HL-60 (cell line): ENCODE results near the gene FLNC.
A peak's percentile ranks its signal among the peaks of the same experiment; 100 is the strongest.

Experiments
- DNase-seq, 2 experiments: peaks; one replicate each; pipeline ENCODE4 v3.0.0-alpha.2; 2010 to 2020; ENCODE audit warnings: low read depth in 1 of 2, low spot score in 1 of 2
- H3K27ac ChIP-seq: fragments of 250-450 bp; sonication (Bioruptor Pico); replicated peaks from 2 replicates; pipeline ENCODE4 v1.5.1; 2020; ENCODE audit warnings: mild to moderate bottlenecking, moderate library complexity
- H3K27me3 ChIP-seq: fragments of 250-450 bp; sonication (Bioruptor Pico); 2 replicates; pipeline ENCODE4 v1.5.1; 2021; ENCODE audit warnings: mild to moderate bottlenecking, moderate library complexity; ENCODE audit not compliant: insufficient read depth, poor library complexity, severe bottlenecking
- H3K4me3 ChIP-seq: replicated peaks from 2 replicates; pipeline ENCODE4 v1.5.1; 2011; ENCODE audit warnings: mild to moderate bottlenecking, control low read depth, low read length; ENCODE audit not compliant: insufficient read depth
- GABPA ChIP-seq: IDR thresholded peaks from 2 replicates; pipeline ENCODE4 v1.6.1; 2012; ENCODE audit warnings: low read depth
- POLR2AphosphoS5 ChIP-seq: IDR thresholded peaks from 2 replicates; pipeline ENCODE4 v1.6.1; 2012; ENCODE audit warnings: low read depth
- SPI1 ChIP-seq: IDR thresholded peaks from 2 replicates; pipeline ENCODE4 v1.6.1; 2012; ENCODE audit warnings: low read depth, mild to moderate bottlenecking, borderline replicate concordance
- TF ChIP-seq, protein P1 (sequence below): IDR thresholded peaks from one replicate; pipeline ENCODE4 v1.5.1; 2011; ENCODE audit warnings: low read length, control low read depth, inconsistent platforms; ENCODE audit not compliant: insufficient read depth
- TF ChIP-seq, protein P2 (sequence below): IDR thresholded peaks from 2 replicates; pipeline ENCODE4 v1.6.1; 2012; ENCODE audit warnings: low read depth; ENCODE audit not compliant: insufficient replicate concordance

Gene FLNC

DNA sequence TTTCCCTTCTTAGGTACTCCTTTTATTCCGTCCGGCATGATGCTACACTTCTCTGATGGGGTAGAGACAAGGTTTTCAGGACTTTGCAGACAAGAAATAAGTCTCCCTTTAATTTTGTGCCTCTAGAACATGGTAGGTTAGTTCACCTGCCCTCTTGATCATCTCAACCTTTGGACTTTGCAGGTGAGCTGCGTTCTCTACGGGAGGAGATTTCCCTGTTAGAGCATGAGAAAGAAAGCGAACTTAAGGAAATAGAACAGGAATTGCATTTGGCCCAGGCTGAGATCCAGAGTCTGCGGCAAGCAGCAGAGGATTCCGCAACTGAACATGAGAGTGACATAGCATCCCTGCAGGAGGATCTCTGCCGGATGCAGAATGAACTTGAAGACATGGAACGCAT lies 29.2 kb upstream of the FLNC start:
- TF ChIP-seq, protein P1, sequence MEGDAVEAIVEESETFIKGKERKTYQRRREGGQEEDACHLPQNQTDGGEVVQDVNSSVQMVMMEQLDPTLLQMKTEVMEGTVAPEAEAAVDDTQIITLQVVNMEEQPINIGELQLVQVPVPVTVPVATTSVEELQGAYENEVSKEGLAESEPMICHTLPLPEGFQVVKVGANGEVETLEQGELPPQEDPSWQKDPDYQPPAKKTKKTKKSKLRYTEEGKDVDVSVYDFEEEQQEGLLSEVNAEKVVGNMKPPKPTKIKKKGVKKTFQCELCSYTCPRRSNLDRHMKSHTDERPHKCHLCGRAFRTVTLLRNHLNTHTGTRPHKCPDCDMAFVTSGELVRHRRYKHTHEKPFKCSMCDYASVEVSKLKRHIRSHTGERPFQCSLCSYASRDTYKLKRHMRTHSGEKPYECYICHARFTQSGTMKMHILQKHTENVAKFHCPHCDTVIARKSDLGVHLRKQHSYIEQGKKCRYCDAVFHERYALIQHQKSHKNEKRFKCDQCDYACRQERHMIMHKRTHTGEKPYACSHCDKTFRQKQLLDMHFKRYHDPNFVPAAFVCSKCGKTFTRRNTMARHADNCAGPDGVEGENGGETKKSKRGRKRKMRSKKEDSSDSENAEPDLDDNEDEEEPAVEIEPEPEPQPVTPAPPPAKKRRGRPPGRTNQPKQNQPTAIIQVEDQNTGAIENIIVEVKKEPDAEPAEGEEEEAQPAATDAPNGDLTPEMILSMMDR, result no peak
- TF ChIP-seq, protein P2, sequence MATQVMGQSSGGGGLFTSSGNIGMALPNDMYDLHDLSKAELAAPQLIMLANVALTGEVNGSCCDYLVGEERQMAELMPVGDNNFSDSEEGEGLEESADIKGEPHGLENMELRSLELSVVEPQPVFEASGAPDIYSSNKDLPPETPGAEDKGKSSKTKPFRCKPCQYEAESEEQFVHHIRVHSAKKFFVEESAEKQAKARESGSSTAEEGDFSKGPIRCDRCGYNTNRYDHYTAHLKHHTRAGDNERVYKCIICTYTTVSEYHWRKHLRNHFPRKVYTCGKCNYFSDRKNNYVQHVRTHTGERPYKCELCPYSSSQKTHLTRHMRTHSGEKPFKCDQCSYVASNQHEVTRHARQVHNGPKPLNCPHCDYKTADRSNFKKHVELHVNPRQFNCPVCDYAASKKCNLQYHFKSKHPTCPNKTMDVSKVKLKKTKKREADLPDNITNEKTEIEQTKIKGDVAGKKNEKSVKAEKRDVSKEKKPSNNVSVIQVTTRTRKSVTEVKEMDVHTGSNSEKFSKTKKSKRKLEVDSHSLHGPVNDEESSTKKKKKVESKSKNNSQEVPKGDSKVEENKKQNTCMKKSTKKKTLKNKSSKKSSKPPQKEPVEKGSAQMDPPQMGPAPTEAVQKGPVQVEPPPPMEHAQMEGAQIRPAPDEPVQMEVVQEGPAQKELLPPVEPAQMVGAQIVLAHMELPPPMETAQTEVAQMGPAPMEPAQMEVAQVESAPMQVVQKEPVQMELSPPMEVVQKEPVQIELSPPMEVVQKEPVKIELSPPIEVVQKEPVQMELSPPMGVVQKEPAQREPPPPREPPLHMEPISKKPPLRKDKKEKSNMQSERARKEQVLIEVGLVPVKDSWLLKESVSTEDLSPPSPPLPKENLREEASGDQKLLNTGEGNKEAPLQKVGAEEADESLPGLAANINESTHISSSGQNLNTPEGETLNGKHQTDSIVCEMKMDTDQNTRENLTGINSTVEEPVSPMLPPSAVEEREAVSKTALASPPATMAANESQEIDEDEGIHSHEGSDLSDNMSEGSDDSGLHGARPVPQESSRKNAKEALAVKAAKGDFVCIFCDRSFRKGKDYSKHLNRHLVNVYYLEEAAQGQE, result no peak
- TF ChIP-seq GABPA (no peak), POLR2AphosphoS5 (no peak), SPI1 (no peak)
- no peaks in the 10 kb centered on the region for H3K27me3 ChIP-seq
- no peak overlapping the region for H3K4me3 ChIP-seq

DNA sequence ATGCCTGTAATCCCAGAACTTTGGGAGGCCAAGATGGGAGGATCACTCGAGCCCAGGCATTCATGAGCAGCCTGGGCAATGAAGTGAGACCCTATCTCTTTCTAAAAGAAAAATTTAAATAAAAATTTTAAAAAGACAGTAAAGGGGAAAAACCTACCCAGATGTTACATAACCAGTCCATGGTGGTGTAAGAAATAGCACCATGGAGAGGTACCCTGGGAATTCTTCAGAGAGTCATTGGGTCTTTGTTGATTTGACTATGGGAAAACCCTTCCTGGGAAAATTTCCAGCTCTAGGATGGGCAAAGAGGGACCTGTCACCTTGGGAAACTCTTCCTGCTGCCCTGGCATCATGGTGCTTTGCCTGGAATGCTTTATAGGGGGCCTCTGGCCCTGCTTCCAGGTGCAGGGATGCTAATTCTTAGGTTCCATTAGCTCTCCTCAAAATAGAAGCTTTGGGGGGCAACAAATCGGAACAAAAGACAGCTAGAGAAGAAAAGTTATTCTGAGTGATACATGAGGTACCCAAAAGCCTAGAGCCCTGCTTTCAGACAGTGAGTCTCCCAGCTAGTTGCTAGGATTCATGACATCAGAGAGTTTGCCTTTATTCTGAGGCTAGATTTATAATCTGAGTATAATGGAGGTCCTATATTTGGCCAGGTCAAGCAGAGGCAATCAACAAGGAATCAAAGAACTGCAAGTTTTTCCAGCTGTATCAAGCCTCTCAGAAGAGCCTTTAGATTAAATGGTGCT lies 28.4 kb upstream of the FLNC start:
- no peaks in the 10 kb centered on the region for H3K27me3 ChIP-seq
- H3K4me3 ChIP-seq, result no peak overlapping the region
- no peak for TF ChIP-seq POLR2AphosphoS5
- no peak for TF ChIP-seq SPI1
- TF ChIP-seq, protein P2, result peak; percentile 82
- TF ChIP-seq, protein P1, result no peak
- TF ChIP-seq GABPA, result no peak
- no peak overlapping the region for H3K27ac ChIP-seq
- DNase-seq, result no peak

More for the DNA sequence above, 29.2 kb upstream of the FLNC start:
- no peak for DNase-seq
- H3K27ac ChIP-seq, result no peak overlapping the region

DNA sequence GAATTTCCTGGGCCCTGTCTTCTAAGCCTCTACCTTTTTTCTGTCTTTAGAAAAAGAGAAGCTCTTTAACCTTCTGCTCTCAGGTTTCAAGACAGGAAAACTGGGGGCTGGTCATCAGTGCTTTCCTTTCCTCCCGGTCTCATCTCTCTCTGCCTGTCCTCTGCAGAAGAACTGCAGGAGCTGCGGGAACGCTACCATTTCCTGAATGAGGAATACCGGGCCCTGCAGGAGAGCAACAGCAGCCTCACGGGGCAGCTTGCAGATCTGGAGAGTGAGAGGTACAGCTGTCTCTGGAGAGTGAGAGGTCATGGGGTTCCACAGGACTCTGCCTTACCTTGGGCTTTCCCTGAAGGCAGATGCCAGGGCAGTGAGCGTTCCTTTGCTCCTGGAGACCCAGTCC lies 25.7 kb upstream of the FLNC start:
- no peak for DNase-seq
- no peak overlapping the region for H3K27ac ChIP-seq
- TF ChIP-seq GABPA (no peak), POLR2AphosphoS5 (no peak), SPI1 (no peak)
- TF ChIP-seq, protein P2, result no peak
- TF ChIP-seq, protein P1, result no peak

More for the DNA sequence above, 25.7 kb upstream of the FLNC start:
- Histone ChIP-seq H3K27me3 (no peaks in the 10 kb centered on the region), H3K4me3 (no peak overlapping the region)
